GM12874 (cell line): Measurements from ENCODE around the gene CCR8.

Experiments used
- CTCF ChIP-seq: IDR thresholded peaks from 2 replicates; pipeline ENCODE4 v1.5.1; 2011; ENCODE audit warnings: low read depth, mild to moderate bottlenecking, control low read depth, low read length, moderate library complexity; ENCODE audit not compliant: insufficient read depth

The CCR8 gene

GRCh38 chr3:39294446-39295183 is 34.9 kb upstream of the CCR8 start:
- no peak for TF ChIP-seq CTCF

- no peak for TF ChIP-seq CTCF
Measured at GRCh38 chr3:39295184-39295775, 34.2 kb upstream of the CCR8 start.

- no peak for TF ChIP-seq CTCF
Measured at GRCh38 chr3:39296197-39297077, 33.1 kb upstream of the CCR8 start.

GRCh38 chr3:39299279-39299678 is 30.2 kb upstream of the CCR8 start:
- no peak for TF ChIP-seq CTCF

GRCh38 chr3:39302178-39302577 is 27.3 kb upstream of the CCR8 start:
- TF ChIP-seq CTCF = no peak

- TF ChIP-seq CTCF = no peak
Measured at GRCh38 chr3:39313289-39313688, 16.2 kb upstream of the CCR8 start.

GRCh38 chr3:39315420-39315819 is 14.1 kb upstream of the CCR8 start:
- TF ChIP-seq CTCF = no peak
